Stimulated activated CD4-positive, alpha-beta T cell treated with anti-CD3 and anti-CD28 coated beads, Interleukin-4, amount 100 ng/mL, for 1 hour (primary cell): Measurements from ENCODE around the gene RPL19.
"Not testable (repeated sequence)": the region's sequence is repeated elsewhere in the genome, so short reads cannot be mapped to it uniquely, and the experiment has no call there.

Experiments used
- DNase-seq: peaks from one replicate; pipeline ENCODE4 v3.0.0-alpha.2; 2020

Gene RPL19

DNA sequence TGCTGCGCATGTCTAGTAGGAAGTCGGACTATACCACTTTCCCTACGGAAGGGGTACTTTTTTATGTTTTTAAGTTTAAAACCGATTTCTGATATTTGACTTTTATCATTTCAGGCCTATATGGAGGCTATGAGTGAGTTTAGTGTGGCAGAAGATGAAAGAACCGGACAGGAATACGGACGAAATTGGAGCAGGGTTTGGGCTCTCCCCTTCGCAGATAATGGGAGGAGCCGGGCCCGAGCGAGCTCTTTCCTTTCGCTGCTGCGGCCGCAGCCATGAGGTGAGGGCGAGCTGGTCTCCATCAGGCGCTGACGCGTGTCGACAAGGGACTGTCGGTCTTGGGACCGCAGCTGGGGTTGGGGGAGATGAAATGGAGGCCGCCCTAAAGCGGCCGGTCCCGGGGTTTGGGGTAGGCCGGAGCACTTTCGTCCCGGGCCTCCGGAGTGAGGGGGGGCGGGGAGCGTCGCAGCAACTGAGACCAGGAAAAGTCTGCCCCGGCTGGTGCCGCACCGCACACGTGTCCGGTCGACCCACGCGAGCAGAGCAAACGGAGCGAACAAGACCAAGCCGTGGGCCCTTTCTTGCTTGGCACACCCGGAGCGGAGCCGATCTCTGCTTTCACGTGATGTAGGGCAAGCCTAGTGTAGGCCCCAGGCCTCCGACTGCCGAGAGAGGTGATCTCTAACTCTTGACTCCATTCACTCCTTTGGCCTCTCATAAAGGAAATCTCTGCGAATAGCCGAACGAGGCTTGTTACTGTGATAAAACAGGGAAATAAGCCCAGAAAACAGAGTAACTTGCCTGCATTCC is at the start of gene RPL19:
RPL19 (plus strand) TSS at position 214 of the 810 bp plus-strand sequence; CDS start at position 276, 62 bp downstream.
- peak; percentile 77 for DNase-seq

- DNase-seq, result no peak
Measured at GRCh38 chr17:39150795-39151149, 49.3 kb upstream of the RPL19 start.

DNA sequence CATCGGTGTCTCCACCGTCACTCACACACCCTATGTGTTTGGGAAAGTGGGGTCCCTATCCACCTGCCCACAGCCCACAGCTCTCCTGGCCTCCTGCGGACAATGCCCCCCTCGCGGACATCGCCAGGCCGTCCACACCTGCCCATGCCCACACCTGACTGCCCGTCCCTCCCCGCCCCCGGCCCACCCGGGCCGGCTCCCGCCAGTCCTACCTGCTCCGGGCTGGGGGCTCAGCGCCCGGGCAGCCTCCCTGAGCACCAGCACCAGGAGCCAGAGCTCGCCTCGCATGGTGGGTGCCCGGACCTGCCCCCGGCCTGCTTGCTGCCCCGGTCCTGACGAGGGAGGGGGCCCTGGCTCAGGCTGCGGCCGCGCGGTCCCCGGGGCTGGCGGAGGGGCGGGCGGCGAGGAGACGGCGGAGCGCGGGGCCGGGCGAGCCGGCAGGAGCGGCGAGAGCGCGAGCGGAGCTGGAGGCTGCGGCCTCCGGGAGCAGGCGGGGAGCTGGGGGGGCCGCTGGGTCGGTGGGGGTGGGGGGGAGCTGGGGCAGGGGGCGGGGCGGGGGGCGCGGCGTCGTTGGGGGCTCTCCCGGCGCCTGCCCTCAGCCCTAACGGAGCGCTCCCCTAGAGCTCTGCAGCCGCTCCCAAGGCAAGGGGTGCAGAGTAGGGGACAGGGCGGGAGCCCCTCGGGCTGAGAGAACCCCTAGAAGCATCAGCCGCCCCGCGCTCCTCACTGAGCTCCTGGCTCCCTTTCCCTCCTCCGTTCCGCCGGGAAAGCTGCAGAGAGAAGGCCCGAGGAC is 48.7 kb upstream of the RPL19 start, which contains the start of gene PLXDC1:
PLXDC1 (minus strand) TSS at position 488 of the 793 bp plus-strand sequence; CDS start at position 288, 200 bp downstream.
- peak; percentile 24 for DNase-seq

DNA sequence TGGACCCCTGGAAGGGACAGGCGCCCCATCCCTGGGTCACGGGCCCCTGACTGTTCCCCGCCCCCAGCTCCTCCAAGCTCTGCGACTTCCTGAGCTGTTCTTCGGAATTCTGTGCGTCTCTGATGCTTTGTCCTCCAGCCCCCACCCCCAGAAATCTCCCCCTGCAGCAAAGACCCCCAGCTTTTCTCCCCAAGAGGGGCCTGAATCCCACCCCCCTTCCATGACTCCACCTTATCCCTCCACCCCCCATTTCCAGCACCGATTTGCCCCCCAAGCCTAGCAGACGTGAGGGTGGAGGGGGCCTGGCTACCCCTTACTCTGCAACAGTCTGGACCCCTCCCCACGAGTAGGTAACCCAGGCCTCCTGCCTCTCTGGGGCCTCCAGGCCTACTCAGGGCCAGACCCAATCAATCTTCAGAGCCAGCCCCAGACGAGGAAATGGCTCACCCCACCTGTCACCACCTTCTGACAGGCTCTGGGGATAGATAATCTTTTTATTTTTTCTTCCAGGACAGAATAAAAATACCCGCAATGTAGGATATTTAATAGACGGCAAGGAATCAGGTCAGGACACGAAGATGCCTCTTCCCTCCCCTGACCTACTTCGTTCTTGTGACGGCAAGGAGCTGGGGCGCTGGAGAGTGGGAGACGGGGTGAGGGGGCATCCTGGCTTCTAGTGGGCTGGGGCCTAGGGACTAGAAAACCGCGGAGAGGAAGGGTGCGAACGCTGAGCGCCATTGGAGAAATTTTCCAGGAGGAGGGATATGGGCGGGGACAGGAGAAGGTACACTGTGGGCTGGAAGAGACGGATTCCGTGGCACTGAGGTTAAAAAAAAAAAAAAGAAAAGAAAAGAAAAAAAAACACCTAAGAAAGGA is 47.9 kb upstream of the RPL19 start:
- peak; percentile 25 for DNase-seq

GRCh38 chr17:39153599-39154051 is 46.5 kb upstream of the RPL19 start:
- DNase-seq, result peak; percentile 92

DNA sequence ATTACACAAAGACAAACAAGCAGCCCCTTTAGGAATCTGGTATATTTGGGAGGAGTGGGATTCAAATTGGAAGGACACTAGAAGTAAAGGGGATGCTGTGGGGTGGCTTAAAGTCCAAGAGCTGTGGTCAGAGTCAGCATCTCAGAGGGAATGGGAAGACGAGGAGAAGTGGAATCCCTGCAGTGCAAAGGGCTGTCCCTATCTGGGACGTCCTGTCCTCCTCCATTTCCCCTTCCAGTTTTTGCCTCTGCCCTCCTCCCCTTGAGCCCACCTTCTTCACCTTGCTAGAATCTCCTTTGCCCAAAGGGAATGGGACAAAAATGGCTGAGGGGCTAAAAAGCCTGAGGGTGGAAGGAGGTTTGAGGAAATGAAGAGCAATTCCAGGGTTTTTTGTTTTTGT is 44.4 kb upstream of the RPL19 start:
- no peak for DNase-seq

DNA sequence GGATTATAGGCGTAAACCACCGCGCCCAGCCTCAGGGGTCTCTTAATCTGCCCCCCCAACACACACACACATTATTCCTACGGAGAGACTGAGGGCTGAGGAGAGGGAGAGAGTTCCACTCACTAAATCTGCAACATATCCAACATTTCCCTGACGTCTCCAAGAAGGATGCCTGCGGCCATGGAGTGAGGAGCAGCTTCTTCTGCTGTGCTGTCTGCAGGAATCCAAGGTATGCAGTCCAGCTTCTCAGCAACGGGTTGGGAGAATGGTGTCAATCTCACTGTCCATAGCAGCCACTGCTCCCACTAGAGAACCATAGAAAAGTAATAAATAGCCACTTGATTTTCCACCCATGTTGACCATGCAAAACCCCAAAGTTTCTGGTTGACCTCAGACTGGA is 43.6 kb upstream of the RPL19 start:
- DNase-seq, result no peak

GRCh38 chr17:39158623-39159022 is 41.5 kb upstream of the RPL19 start:
- no peak for DNase-seq

GRCh38 chr17:39161962-39162361 is 38.1 kb upstream of the RPL19 start:
- DNase-seq, result no peak

DNA sequence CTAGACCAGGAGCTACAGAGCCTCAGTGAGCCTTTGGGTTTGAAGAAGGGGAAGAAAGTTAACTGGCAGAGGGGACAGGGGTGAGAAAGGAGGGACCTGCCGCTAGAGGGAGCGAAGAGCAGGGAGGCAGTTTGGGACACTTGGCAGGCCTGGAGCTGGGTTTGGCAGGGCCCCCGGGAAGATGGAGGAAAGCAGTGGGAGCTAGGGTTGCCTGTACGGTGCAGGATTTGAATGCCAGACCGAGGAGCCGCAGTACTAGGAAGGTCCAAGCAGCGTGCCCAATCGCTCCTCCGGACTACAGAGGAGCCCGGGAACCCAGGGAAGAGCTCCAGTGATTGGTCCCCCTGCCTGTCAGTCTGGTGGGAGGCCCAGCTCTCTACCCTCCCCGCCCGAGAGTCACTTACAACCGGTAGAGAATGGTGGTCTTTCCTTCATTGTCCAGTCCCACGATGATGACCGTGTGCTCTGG is 35.4 kb upstream of the RPL19 start:
- peak; percentile 75 for DNase-seq

DNA sequence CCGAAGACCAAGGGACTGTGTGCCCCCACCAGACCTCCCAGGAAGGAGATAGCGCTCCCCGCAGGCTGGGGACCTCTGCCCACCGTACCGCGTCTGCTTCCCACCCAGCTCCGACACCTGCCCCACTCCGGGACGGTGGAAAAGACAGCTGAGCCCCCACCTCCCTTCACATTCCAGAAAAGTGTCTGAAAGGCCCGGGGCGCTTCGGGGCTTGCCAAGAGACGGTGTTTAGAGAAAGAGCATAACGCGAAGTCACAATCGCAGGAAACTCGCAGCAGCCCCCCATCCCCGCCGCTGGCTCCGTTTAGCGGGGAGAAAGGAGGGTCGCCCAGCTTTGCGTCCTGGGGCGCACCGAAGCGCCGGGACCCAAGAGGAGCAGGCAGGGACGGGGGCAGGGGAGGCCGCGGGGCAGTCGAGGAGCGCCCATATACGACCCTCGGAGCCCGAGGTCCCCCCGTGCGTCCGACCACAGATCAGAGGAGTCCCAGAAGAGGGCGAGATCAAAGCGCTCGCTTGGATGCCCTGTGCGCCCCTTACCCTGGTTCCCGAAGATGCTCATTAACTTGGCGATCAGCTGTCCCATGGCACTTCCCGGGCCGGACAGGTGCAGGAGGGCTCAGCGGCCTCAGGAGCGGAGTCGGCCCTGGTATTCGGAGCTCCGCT is 34.8 kb upstream of the RPL19 start:
- DNase-seq, result no peak

DNA sequence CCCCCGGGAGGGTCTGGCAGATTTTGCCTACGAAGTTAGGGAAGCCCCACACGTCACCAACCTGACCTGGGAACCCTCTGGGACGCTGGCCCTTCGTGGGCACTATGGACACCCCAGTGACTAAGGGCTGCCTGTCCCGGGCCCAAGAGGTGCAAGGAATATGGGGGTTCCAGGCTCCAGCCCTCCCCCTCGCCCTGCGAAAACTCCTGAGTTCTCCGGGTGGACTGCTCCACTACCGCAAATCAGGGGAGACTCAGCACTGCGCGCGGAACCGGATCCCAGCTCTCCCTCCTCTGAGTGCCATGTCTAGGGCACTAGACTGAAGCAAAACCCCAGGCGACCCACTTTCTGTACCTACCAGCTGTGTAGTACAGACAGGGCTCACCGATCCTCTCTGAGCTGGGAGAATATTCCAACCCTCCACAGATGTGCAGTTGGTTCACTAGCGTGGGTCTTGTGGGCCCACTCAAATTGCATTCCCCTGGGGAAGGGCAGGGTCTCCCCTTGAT is 34.2 kb upstream of the RPL19 start, which contains the start of gene ARL5C:
ARL5C (minus strand) TSS at position 321 of the 509 bp plus-strand sequence. CDS start 401 bp downstream, outside the sequence.
- no peak for DNase-seq

DNA sequence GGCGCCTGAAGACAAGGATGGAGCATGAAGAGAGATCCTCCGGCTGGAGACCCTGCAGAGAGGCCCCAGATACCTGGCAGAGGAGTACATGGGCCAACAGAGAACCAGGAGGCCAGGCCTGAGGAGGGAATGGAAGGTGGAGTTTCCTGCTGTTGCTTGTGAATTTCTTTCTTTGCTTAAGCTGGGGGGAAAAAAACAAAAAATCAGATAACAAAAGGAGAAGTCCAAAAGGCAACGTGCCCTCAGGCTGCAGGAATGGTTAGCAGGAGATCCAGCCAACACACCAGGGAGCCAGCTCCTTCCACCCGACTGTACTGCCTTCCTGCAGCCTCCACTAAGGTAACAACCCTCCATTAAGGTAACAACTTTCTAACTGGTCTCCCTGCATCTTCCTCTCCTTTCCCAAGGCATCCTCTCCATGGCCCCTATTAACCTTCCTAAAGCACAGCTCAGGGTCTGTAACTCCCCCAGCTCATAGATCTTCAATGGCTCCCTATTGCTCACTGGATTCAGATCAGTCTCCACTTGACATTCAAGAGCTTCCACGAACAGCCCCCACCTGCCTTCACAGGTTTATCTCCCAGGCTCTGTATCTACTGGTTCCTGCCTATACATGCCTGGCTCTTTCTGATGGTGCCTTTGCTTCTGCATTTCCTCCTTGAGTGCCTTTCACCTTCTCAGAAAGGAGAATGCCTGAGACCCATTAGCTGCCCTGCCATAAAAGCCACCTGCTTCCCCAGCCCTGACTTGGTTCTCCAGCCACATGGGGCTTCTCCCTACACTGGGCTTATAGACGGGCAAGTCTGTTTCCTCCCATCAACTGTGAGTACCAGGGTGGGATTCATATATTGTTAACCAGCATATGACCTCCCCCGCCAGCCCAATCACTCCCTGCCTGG is 33.4 kb upstream of the RPL19 start:
- no peak for DNase-seq

DNA sequence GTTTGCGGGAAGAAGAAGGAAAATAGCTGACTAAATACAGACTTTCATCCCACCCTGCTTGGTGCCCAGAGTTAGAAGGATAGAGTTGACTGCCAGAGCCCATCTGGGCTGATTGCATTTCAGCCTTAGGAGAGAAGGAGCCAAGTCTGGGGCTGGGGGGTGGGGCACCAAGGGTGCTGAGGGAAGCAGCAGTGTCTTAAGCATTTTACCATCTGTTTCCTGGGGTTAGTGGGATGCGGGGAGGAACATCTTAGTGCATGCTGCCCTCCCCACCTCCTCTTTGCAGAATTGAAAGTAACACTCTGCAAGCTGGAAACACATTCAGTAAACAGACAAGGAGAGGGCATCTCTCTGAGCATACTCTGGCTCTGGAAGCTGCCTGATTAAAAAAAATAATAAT is 32.6 kb upstream of the RPL19 start:
- DNase-seq, result no peak

DNA sequence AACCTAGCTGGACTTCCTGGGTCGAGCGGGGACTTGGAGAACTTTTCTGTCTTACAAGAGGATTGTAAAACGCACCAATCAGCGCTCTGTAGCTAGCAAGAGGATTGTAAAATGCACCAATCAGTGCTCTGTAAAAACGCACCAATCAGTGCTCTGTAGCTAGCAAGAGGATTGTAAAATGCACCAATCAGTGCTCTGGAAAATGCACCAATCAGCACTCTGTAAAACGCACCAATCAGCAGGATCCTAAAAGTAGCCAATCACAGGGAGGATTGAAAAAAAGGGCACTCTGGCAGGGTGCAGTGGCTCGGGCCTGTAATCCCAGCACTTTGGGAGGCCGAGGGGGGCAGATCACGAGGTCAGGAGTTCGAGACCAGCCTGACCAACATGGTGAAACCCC is 31.6 kb upstream of the RPL19 start:
- DNase-seq, result not testable (repeated sequence)

GRCh38 chr17:39169101-39169500 is 31.0 kb upstream of the RPL19 start:
- DNase-seq, result no peak

GRCh38 chr17:39169518-39169917 is 30.6 kb upstream of the RPL19 start:
- no peak for DNase-seq

GRCh38 chr17:39170109-39170508 is 30.0 kb upstream of the RPL19 start:
- DNase-seq, result no peak

GRCh38 chr17:39170558-39170957 is 29.5 kb upstream of the RPL19 start:
- no peak for DNase-seq

GRCh38 chr17:39171933-39172332 is 28.1 kb upstream of the RPL19 start:
- no peak for DNase-seq

DNA sequence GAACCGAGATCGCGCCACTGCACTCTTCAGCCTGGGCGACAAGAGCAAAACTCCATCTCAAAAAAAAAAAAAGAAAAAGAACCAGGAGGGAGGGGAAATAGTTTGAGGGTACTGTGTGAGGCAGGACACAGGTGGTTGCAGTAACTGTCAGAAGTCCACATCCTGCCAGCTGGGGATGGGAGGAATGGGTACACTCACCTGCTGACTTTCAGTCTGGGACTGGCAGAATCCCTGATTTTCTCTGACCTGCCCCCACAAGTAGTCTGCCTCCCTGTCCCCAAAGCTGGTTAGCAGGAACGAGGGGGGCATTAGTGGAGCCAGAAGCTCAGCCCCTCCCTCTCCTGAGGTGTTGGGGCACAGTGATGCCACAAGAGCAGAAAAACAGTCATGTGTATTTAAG is 27.0 kb upstream of the RPL19 start:
- DNase-seq, result no peak
